OCI-M1 (cell line): ENCODE measurements around the gene ANO9.
A peak's percentile ranks its signal among the peaks of the same experiment; 100 is the strongest.
"Not testable (repeated sequence)": the region's sequence is repeated elsewhere in the genome, so short reads cannot be mapped to it uniquely, and the experiment has no call there.

Experiments used
- DNase-seq: peaks from one replicate; lab custom pipeline; 2025; lab: John Stamatoyannopoulos, UW

Gene ANO9

GRCh38 chr11:415640-416041 is 26.2 kb downstream of the ANO9 start:
- DNase-seq: no peak

DNA sequence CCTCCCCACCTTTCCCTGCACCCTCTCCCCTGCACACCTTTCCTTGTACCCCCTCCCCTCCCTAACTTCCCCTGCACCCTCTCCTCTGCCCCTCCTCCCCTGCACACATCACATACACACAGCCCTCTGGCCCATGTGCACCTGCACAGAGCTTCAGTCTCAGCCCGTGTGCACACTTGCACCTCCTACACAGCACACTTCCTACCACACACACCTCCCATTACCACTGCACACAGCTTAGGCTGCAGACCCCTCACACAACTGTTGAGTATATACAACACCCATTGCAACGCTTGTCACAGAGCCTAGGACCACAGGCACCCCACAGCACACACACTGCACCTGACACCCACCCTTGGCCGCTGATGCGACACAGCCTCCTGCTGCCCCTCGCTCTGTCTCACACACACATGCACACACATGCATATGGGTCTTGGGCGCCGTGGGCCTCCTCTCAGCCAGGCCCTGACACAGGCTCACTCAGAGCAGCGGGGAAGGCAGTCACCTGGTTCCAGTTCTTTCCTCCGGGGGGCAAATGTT is 27.4 kb downstream of the ANO9 start:
- no peak for DNase-seq

GRCh38 chr11:413120-414081 is 28.4 kb downstream of the ANO9 start:
- DNase-seq: no peak

DNA sequence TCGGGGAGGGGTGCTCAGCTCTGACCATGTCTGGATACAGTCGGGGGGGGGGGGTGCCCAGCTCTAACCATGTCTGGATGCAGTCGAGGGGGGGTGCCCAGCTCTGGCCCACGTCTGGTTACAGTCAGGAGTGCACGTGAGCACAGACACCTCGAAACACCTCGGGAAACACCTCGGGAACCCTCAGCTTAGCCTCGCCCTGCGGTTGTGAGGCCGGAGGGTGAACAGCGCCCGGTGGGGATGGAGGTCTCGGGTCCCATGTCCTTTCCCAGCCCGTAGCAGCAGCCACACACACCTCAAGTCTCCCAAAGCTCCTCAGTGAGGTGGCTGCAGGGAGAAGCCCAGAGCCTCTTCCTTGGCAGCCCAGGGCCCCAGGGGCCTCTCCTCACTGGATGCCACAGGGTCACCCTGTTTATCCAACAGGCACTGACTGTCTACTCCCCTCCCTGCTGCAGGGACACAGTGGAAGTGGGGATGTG is 29.1 kb downstream of the ANO9 start:
- no peak for DNase-seq

DNA sequence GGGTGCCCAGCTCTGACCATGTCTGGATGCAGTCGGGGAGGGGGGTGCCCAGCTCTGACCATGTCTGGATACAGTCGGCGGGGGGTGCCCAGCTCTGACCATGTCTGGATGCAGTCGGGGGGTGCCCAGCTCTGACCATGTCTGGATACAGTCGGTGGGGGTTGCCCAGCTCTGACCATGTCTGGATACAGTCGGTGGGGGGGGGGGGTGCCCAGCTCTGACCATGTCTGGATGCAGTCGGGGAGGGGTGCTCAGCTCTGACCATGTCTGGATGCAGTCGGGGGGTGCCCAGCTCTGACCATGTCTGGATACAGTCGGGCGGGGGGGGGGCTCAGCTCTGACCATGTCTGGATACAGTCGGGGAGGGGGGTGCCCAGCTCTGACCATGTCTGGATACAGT is 30.3 kb downstream of the ANO9 start:
- not testable (repeated sequence) for DNase-seq

- not testable (repeated sequence) for DNase-seq
These were observed 31.1 kb downstream of the ANO9 start for GRCh38 chr11:410711-411110.

DNA sequence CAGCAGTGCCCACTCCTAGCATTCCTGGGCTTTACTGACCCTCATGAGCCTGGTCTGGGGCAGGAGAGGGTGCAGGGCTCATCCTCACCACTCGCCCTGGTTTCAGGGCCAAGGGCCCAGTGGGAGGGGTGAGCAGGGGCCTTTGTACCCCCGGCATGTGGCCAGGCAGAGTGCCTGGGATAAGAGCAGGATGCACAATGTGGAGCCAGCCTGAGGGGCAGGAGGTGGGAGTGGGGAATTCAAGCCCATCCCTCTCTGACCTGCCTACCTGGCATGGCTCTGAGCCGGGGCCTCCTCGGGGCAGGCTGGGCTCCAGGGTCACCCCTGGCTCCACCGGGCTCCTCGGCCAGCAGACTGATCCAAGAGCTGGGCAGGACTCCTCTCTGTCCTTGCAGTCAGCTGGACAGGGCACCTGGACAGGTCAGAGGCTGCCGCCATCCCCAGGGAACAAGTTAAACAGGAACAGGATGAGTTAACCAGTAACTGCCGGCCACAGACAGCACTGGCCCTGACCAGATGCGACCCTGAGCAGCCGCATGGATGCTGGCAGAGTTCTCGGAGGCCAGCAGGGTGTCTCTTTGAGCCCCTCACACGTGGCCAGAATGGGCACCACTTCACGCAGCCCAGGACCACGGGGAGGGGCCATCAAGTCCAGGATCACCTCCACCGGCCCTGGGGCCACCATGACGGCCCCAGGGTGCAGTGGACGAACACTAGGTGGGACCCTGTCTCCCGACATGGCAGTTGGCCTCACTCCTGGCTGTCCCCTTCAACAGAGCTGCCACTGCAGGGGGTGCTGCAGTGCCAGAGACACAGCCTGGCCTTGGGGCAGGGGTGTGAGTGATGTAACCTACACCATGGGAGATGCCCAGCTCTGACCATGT is 32.0 kb downstream of the ANO9 start:
- DNase-seq: no peak

DNA sequence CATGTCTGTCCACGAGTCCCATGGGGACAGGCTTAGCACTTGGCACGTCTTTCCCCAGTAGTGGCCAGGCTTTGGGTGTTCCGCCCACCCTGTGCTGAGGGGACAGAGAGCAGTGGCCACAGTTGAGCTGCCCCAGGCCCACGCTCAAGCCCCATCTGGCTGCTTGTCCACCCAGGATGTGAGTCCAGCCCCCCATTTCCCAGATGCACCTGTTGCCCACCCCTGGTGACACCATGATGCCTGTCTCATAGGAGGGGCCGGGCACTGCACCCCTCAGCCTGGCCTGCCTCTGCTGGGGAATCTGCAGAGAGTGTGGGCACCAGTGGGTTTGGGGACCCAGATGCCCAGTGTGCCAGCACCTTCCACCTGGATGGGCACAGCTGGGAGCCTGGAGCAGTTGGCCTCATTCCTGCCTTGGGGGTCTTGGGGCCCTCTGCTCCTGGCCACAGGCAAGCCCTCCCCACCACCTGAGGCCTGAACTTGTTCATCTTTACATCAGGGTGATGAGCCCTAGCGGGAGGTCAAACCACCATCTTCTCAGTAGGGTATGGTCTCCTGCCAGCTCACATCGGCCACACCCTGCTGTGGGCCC is 32.7 kb downstream of the ANO9 start:
- no peak for DNase-seq

DNA sequence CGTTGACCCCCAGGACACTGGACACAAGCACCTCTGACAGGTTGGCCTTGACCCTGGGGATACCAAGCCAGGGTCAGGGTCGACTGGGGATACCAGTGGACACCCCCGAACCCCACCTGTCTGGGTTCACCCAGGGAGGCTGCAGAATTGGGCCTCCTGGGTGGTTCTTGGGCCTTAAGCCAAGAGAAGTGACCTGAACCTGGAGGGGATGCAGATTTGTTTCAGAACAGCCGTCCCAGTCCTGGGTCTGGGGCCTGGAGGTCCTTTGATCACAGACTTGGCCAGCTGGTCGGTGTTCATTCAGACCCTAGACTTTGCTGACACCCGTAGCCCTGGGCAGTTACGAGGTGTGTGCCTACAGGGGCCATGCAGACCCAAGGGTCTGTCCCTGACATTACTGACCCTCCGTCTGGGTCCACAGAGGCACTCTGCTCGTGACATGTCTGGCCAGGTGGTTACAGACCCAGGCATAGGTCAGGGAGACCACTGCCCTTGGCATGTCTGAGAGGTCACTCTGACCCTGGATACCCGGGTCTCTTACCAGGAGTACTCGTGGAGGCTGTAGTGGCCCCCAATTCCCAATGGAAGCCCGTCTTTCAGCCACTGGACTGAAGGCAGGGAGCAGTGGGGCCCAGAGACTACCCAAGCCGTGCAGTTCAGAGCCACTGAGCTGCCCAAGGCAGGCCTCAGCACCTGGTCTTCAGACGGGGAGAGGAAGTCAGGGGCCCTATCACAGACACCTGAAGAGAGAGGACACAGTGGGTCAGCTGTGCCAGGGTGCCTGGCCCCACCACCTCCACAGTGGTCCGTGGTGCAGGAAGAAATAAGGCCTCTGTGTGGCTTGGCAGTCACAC is 33.4 kb downstream of the ANO9 start:
- no peak for DNase-seq

- DNase-seq: no peak
These were observed 34.1 kb downstream of the ANO9 start for GRCh38 chr11:407651-408123.

- peak; percentile 90 for DNase-seq
These were observed 34.8 kb downstream of the ANO9 start for GRCh38 chr11:406796-407650.

DNA sequence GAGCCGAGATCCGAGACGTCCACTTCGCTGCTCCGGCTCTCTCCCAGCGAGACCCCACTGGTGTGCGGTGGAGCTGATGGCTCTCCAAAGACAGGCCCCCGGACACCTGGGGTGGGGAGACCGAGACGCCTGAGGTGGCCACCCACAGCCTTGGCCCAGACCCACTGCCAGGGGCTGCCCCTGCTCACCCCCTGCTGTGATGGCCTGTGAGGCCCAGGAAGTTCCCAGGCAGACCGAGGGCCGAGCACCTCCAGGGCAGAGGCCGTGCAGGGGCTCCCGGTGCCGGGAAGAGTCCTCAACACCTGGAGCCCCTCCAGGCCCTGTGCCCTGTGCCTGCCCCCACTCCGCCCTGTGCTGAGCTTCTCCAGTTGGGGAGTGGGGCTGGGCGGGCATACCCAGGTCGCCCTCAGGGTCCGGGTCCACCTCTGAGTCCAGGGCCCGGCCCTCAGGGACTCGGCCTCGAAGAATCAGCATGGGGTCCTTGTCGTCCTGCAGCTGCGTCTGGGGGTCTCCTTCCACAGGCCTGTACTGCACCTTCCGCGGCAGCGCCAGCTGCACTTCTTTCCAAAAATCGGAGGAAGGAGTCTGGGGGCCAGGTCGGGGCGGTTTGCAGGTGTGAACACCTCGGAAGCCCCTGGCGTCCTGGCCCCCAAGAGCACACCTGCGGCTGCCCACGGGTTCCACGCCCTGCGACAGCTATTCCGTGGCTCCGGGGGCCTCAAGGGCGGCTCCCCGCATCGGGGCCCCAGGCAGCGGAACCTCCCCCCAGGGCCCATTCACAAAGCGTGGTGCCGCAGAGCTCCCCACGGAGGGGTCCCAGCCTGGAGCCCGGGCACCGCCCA is 35.6 kb downstream of the ANO9 start:
- no peak for DNase-seq

DNA sequence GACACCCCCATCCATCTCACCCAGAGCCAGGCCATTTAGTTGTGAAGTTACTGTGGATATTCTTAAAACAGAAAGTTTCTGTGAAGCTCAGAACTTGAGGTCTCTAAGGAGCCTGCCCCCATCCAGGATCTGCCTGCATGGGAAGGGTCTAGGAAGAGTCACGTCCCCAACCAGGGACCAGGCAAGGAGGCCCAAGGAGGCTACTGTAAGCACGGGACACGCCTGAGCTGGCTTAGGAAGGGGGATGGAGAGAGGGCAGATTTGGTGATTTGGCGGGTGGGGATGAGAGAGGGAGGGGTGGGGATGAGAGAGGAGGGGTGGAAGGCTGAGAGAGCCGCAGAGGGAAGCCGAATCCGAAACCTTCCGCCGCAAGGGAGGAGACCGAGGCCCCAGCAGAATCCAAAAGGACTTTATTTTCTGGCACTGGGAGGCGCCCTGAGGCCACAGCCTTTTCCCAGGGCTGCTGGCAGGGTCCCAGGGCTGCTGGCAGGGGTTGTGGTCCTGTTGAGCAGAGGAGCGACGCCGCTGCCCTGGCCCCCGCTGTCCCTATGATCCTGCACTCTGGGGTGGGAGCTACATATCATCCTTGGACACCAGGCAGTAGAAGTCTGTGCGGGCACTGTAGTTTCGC is 36.4 kb downstream of the ANO9 start:
- DNase-seq: no peak

DNA sequence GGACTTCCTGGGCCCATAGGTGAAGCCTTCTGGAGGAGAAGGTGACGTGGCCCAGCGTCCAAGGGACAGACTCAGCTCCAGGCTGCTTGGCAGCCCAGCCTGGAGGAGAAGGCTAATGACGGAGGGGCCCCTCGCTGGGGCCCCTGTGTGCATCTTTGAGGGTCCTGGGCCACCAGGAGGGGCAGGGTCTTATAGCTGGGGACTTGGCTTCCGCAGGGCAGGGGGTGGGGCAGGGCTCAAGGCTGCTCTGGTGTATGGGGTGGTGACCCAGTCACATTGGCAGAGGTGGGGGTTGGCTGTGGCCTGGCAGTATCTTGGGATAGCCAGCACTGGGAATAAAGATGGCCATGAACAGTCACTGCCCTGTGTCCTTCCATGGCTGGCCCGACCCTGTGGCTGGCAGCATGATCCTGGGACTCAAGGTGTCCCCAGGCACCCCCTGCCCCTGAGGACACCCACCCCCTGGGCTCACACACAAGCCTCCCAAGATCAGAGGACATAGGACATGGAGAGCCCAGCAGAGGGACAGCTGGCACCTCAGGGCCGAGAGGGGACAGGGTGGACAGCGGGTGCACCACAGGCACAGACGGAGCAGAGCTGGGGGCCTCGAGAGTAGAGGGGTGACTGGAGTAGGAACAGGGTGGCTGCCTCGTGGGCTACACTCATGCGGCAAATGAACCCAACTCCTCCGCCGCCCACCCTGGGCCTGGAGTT is 37.1 kb downstream of the ANO9 start:
- DNase-seq: no peak

GRCh38 chr11:403761-404431 is 37.9 kb downstream of the ANO9 start:
- no peak for DNase-seq

DNA sequence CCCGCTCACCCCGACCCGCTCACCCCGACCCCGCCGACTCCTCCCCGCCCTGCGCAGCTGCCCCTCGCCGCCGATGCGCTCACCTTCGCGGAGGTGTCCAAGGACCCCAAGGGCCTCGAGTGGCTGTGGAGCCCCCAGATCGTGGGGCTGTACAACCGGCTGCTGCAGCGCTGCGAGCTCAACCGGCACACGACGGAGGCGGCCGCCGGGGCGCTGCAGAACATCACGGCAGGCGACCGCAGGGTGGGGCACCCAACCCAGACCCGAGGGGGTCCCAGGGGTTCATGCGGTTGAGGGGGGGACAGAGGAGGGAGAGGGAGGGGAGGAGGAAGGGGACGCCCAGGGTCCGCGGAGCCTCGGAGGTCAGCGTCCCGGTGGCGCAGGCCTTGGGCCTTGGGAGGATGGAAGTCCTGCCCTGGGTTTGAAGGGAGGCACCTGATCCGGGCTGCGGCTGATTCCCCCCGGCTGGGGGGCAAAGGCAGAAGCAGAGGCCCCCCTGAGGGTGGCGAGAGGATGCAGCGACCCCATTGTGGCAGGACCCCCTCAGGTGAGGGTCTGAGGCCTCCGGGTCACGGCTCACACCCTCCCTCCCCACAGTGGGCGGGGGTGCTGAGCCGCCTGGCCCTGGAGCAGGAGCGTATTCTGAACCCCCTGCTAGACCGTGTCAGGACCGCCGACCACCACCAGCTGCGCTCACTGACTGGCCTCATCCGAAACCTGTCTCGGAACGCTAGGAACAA is 38.6 kb downstream of the ANO9 start:
- DNase-seq: no peak

DNA sequence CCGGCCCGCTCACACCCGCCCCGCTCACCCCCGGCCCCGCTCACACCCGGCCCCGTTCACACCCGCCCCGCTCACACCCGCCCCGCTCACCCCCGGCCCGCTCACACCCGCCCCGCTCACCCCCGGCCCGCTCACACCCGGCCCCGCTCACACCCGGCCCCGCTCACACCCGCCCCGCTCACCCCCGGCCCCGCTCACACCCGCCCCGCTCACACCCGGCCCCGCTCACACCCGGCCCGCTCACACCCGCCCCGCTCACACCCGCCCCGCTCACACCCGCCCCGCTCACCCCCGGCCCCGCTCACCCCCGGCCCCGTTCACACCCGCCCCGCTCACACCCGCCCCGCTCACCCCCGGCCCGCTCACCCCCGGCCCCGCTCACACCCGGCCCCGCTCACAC is 40.6 kb downstream of the ANO9 start:
- not testable (repeated sequence) for DNase-seq
